LNCaP clone FGC (cell line): Measurements from ENCODE around the gene RAB6B.
A peak's percentile ranks its signal among the peaks of the same experiment; 100 is the strongest.

Experiments used
- DNase-seq: peaks from one replicate; pipeline ENCODE4 v3.0.0-alpha.2; 2011; ENCODE audit warnings: low read depth
- H3K4me3 ChIP-seq: 2 replicates; pipeline ENCODE4 v1.5.1; 2011; ENCODE audit warnings: mild to moderate bottlenecking, low read depth, low read length, control low read depth
- TF ChIP-seq, protein P1 (sequence below): IDR thresholded peaks from 2 replicates; pipeline ENCODE4 v1.5.1; 2012; ENCODE audit warnings: mild to moderate bottlenecking; ENCODE audit not compliant: control insufficient read depth, insufficient read depth; ENCODE audit errors: extremely low read depth

RAB6B gene

DNA sequence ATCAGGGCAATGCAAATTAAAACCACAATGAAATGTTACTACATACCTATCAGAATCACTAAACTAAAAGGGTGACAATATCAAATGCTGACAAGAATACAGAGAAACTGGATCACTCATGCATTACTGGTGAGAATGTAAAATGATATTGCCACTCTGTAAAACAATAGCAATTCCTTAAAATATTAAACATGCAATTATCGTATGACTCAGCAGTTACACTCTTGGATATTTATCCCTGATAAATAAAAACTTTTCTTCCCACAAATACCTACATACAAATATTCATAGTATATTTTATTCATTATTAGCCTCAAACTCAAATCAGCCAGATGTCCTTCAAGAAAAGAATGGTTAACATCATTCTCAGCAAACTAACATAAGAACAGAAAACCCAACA, 25.9 kb upstream of the RAB6B start:
- DNase-seq: no peak
- no peak overlapping the region for H3K4me3 ChIP-seq
- TF ChIP-seq, protein P1, sequence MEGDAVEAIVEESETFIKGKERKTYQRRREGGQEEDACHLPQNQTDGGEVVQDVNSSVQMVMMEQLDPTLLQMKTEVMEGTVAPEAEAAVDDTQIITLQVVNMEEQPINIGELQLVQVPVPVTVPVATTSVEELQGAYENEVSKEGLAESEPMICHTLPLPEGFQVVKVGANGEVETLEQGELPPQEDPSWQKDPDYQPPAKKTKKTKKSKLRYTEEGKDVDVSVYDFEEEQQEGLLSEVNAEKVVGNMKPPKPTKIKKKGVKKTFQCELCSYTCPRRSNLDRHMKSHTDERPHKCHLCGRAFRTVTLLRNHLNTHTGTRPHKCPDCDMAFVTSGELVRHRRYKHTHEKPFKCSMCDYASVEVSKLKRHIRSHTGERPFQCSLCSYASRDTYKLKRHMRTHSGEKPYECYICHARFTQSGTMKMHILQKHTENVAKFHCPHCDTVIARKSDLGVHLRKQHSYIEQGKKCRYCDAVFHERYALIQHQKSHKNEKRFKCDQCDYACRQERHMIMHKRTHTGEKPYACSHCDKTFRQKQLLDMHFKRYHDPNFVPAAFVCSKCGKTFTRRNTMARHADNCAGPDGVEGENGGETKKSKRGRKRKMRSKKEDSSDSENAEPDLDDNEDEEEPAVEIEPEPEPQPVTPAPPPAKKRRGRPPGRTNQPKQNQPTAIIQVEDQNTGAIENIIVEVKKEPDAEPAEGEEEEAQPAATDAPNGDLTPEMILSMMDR: no peak

DNA sequence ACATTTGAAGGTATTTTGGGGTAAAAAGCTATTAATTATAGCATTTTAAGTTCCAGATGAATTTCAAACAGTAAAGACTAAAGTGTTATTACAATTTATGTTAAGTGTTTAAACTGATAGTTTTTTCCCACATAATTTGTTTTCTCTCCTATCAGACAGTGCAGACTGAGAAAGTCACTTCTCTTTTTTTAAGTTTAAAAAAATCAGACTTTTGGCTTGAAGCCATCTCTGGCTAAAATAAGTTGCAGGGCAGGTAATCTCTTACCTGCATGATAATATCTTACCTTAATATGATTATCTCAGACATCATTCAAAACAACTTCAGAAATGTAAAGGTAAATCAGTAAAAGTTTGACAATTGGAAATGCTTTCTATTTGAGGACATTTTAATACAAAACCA, 21.5 kb upstream of the RAB6B start:
- TF ChIP-seq, protein P1: no peak
- no peak for DNase-seq
- H3K4me3 ChIP-seq: no peak overlapping the region

DNA sequence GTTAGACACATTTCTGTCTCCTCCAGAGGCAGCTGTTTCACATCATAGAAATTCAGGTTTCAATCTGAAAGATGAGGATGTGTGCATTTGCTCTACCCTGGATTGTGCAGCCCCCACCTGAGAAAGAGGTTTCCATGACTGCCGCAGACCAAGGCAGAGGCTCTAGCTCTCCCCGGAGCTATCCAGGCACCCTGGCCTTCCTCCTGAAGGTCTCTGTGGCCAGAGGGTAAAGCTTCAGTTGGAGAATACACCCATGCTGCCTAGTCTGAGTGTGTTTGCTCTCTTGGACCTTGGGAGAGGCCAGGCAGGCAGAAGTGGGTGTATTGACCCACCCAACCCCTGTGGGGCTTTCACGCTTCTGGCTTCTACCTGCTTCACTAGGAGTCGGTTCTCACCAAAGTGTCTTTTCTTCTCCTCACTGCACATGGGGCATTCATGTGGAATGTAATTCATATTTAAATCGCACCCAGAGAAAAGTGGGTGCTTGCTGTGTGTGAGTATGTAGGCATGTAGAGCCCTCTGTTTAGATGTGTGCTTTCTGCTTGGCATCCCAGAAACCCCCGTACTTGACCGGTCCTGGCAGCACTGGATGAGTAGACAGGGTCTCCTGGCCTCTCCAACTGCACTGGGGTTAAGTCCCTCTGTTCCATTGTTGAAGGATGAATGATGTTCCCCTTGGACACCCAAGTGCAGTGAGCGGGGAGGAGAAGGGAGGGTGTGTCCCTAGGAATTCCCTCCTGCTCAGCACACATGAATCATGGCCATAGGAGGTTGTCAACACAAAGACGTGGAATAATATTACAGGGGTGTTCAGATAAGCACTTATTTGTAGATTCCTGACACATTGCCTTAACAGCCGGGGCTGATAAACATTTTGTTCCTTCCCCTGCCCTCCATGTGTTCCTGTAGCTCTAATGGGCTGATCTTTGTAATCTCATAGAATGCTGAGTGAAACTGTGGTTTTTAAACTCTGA, 20.3 kb upstream of the RAB6B start:
- TF ChIP-seq, protein P1: no peak
- no peak overlapping the region for H3K4me3 ChIP-seq
- no peak for DNase-seq

DNA sequence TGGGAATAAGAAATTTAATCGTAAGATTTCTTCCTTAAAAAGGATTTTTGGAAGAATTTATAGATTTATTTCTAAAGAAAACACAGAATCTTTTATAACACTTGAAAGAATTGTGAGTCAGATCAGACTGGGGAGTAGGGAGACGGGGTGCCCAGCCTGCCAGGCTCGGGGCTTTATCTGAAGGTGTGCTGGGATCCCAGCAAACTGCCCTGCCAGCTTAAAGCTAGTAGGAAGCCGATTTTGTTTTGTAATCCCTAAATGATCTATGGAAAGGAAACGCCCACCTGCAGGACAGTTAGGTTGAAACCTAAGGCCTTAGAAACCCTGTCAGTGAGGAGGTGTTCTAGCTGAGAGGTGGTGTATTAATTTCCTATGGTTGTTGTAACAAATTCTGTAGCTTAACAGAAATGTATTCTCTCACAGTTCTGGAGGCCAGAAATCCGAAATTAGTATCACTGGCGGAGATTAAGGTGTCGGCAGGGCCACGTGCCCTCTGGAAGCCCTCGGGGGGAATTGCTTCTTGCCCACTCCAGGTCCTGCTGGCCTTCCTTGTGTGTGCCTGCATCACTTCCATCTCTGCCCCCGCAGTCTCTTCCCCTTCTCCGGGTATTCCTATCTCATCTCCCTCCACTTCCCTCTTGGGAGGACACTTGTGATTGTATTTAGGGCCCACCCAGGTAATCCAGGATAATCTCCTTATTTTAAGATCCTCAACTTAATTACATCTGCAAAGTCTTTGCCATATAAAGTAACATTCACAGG, 19.3 kb upstream of the RAB6B start:
- DNase-seq: no peak
- TF ChIP-seq, protein P1: no peak
- no peak overlapping the region for H3K4me3 ChIP-seq

DNA sequence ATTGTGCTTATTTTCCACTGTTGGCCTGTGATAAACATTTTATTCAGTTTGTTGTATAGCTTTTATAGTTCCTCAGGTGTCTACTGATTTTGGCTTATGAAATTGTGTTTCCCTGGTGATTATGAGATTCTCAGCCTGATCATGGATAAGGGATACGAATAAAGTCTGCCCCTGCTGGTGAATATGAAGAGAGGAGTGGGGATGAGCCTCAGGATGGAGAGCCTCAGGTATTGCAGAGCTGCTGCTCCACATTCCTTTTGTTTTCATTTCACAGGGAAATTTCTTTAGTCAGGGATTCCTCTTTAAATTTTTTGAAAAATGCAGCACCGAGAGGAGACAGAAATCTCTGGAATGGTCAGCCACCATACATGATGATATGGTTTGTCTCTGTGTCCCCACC, 14.7 kb upstream of the RAB6B start:
- no peak for DNase-seq
- H3K4me3 ChIP-seq: no peak overlapping the region
- TF ChIP-seq, protein P1: peak; percentile 47

DNA sequence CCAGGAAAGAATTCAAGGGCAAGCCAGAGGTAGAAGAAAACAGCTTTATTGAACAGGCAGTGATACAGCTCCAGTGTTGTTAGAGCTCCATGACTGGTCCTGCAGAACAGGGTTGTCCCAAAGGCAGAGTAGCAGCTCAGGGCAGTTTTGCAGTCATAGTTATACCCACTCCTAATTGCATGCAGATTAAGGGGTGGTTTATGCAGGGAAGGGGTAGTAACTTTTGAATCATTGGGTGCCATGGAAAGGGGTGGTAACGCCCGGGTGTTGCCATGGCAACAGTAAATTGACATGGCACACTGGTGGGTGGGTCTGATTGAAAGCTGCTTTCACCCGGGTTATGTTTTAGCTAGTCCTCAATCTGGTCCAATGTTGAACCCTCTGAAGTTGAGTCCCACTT, 9.7 kb upstream of the RAB6B start:
- no peak for DNase-seq
- H3K4me3 ChIP-seq: no peak overlapping the region
- TF ChIP-seq, protein P1: no peak
